Measurements from ENCODE around the gene TMC8. TPM values are rescaled to one million over a fixed set of nuclear protein-coding genes. Genes with fewer than 3 reads are reported as not detected.
A peak's percentile ranks its signal among the peaks of the same experiment; 100 is the strongest.

The TMC8 gene
- polyA plus RNA-seq, 1 donor = 3.7 TPM

- DNase-seq = no peak
Observed at GRCh38 chr17:78185981-78186691, 55.6 kb downstream of the TMC8 start.

- DNase-seq = peak; percentile 96
Observed at GRCh38 chr17:78186692-78187595, 56.4 kb downstream of the TMC8 start, which contains the start of the genes AFMID and TK1. Gene AFMID, plus strand, starts transcription at chr17:78187362. Its CDS starts 9 bp downstream, at chr17:78187371. Gene TK1, minus strand, starts transcription at chr17:78187052. Its CDS starts 58 bp downstream, at chr17:78186994.

Other genes with a start within 250 kb of the TMC8 start
- 10.4 TPM for gene TNRC6C, start 172.1 kb upstream of the TMC8 start, polyA plus RNA-seq (ENCODE audit: insufficient read length)
- gene TMC6, start 2.0 kb upstream of the TMC8 start, polyA plus RNA-seq (ENCODE audit: insufficient read length) = 46.2 TPM
- gene C17orf99, start 15.6 kb downstream of the TMC8 start, polyA plus RNA-seq (ENCODE audit: insufficient read length) = 1.4 TPM
- gene SYNGR2, start 37.8 kb downstream of the TMC8 start, polyA plus RNA-seq (ENCODE audit: insufficient read length) = 134 TPM
- gene TK1, start 56.3 kb downstream of the TMC8 start, polyA plus RNA-seq (ENCODE audit: insufficient read length) = 19.7 TPM
- 40.0 TPM for gene AFMID, start 56.6 kb downstream of the TMC8 start, polyA plus RNA-seq (ENCODE audit: insufficient read length)
- 13.6 TPM for gene BIRC5, start 83.5 kb downstream of the TMC8 start, polyA plus RNA-seq (ENCODE audit: insufficient read length)
- gene TMEM235, start 100.9 kb downstream of the TMC8 start, polyA plus RNA-seq (ENCODE audit: insufficient read length) = not detected
- gene SOCS3, start 229.3 kb downstream of the TMC8 start, polyA plus RNA-seq (ENCODE audit: insufficient read length) = 14.4 TPM
- gene PGS1, start 247.9 kb downstream of the TMC8 start, polyA plus RNA-seq (ENCODE audit: insufficient read length) = 29.7 TPM